Skin epidermis (tissue), 12 donors: ENCODE data around the gene HAPLN3.
"Not testable (repeated sequence)": the region's sequence is repeated elsewhere in the genome, so short reads cannot be mapped to it uniquely, and the experiment has no call there.

Source experiments
- H3K27ac ChIP-seq, 21 experiments: fragments of 200-600 bp; sonication (generic) in 11 of 21; one replicate each; pipeline ENCODE4 v1.5.0; 2020; ENCODE audit warnings: mild to moderate bottlenecking in 3 of 21, inconsistent platforms in 2 of 21, moderate library complexity in 2 of 21
- H3K4me3 ChIP-seq, 7 experiments: fragments of 200-600 bp; sonication (generic) in 2 of 7; one replicate each; pipeline ENCODE4 v1.5.0; 2020; ENCODE audit warnings: inconsistent platforms in 2 of 7, mild to moderate bottlenecking in 2 of 7, moderate library complexity in 1 of 7

The HAPLN3 gene

GRCh38 chr15:88894819-88895767 lies at the start of gene HAPLN3:
HAPLN3 (minus strand) TSS chr15:88895544; CDS start chr15:88887298, 8,246 bp downstream.
- Histone ChIP-seq H3K4me3 (peak within 1 kb of the TSS; percentile 54 to 76 (median 62)), H3K27ac (peak within 1 kb of the TSS in 20 of 21 experiments; percentile 41 to 87 (median 70))

GRCh38 chr15:88940110-88940675 lies 44.8 kb upstream of the HAPLN3 start:
- no peak overlapping the region for H3K4me3 ChIP-seq
- no peak overlapping the region for H3K27ac ChIP-seq

GRCh38 chr15:88939486-88939806 lies 44.1 kb upstream of the HAPLN3 start:
- H3K4me3 ChIP-seq, result no peak overlapping the region
- no peak overlapping the region for H3K27ac ChIP-seq

- Histone ChIP-seq H3K27ac (no peak overlapping the region), H3K4me3 (no peak overlapping the region)
Measured at GRCh38 chr15:88938802-88939485, 43.6 kb upstream of the HAPLN3 start.

GRCh38 chr15:88934449-88934848 lies 39.1 kb upstream of the HAPLN3 start:
- H3K4me3 ChIP-seq, H3K27ac ChIP-seq: not testable (repeated sequence)

GRCh38 chr15:88932875-88933330 lies 37.6 kb upstream of the HAPLN3 start:
- Histone ChIP-seq H3K27ac (no peak overlapping the region), H3K4me3 (no peak overlapping the region)

- no peak overlapping the region for H3K4me3 ChIP-seq
- H3K27ac ChIP-seq, result no peak overlapping the region
Measured at GRCh38 chr15:88932271-88932874, 37.0 kb upstream of the HAPLN3 start.

GRCh38 chr15:88930579-88930978 lies 35.2 kb upstream of the HAPLN3 start:
- no peak overlapping the region for H3K27ac ChIP-seq
- H3K4me3 ChIP-seq, result no peak overlapping the region

- H3K4me3 ChIP-seq, H3K27ac ChIP-seq: not testable (repeated sequence)
Measured at GRCh38 chr15:88929358-88930098, 34.2 kb upstream of the HAPLN3 start.

- H3K27ac ChIP-seq, H3K4me3 ChIP-seq: not testable (repeated sequence)
Measured at GRCh38 chr15:88928192-88928591, 32.8 kb upstream of the HAPLN3 start.

GRCh38 chr15:88925648-88926047 lies 30.3 kb upstream of the HAPLN3 start:
- H3K27ac ChIP-seq, H3K4me3 ChIP-seq: not testable (repeated sequence)

GRCh38 chr15:88920892-88921435 lies 25.6 kb upstream of the HAPLN3 start:
- peak overlapping the region in 2 of 21 experiments; percentile 14 to 41 for H3K27ac ChIP-seq
- H3K4me3 ChIP-seq, result not testable (repeated sequence)

- Histone ChIP-seq H3K27ac (peak overlapping the region in 1 of 21 experiments; percentile 41), H3K4me3 (no peak overlapping the region)
Measured at GRCh38 chr15:88920186-88920891, 25.0 kb upstream of the HAPLN3 start.

- Histone ChIP-seq H3K4me3 (no peak overlapping the region), H3K27ac (no peak overlapping the region)
Measured at GRCh38 chr15:88918738-88919137, 23.4 kb upstream of the HAPLN3 start.

GRCh38 chr15:88917760-88918159 lies 22.4 kb upstream of the HAPLN3 start:
- Histone ChIP-seq H3K4me3 (no peak overlapping the region), H3K27ac (no peak overlapping the region)

- Histone ChIP-seq H3K4me3 (no peak overlapping the region), H3K27ac (no peak overlapping the region)
Measured at GRCh38 chr15:88915354-88915753, 20.0 kb upstream of the HAPLN3 start.

GRCh38 chr15:88913850-88914169 lies 18.5 kb upstream of the HAPLN3 start:
- peak overlapping the region in 4 of 7 experiments; percentile 51 to 87 (median 67) for H3K4me3 ChIP-seq
- H3K27ac ChIP-seq, result peak overlapping the region in 5 of 21 experiments; percentile 63 to 89 (median 87)

- H3K4me3 ChIP-seq, result peak within 1 kb of the TSS; percentile 51 to 87 (median 72)
- H3K27ac ChIP-seq, result peak within 1 kb of the TSS; percentile 27 to 91 (median 81)
Measured at GRCh38 chr15:88913017-88913849, 17.9 kb upstream of the HAPLN3 start, which contains the start of gene MFGE8. MFGE8 (minus strand) TSS chr15:88913379; CDS start chr15:88913319, 60 bp downstream.
